ENCODE measurements around the gene DIDO1. TPM values are rescaled to one million over a fixed set of nuclear protein-coding genes. Genes with fewer than 3 reads are reported as not detected.

The DIDO1 gene
- total and polyA plus RNA-seq, 2 of the 4 experiments (the other 2 are of a cell fraction): 21.8 to 28.1 TPM

DNA sequence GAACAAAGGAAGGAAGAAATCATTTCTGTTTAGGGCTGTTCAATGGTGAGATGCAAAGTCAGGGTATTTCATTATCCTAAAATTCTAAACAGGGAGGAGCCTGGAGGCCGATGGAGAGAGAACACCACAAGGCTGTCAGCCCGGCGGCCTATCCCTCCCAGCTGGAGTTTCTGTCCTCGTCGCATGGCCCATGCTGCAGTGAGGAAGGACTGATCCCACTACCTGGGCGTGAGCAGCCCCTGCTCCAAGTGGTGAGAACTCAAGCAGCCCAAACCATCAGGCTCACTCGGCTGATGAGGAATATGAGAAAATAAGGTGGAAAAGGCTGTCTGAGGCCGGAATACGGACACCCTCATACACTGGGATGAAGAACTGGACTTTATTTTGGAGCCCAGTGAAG lies 30.8 kb downstream of the DIDO1 start:
- H3K36me3 ChIP-seq (ENCODE audit: control insufficient read depth, insufficient read depth, low read length): peaks cover 52% of the 10 kb centered on the region
- H3K18ac ChIP-seq (ENCODE audit: low read depth, low read length): no peak overlapping the region
- 80% methylated on average over 2 of the region's 9 CpGs; no CpG with 5 or more reads in 1 of the 2 experiments for WGBS, 2 experiments (ENCODE audit: extremely low coverage in 2 of 2, insufficient read length in 1 of 2)
- H3K79me1 ChIP-seq (ENCODE audit: low read depth in 1 of 2, low read length in 2 of 2): peaks cover 13 to 71% of the 10 kb centered on the region in 2 experiments
- ChIA-PET POLR2A (ENCODE audit: unreplicated experiment) (no interaction called here), CTCF (interaction anchor here (1.3 kb wide), 1 partner anchor 22 kb away, joined by 3 read pairs; no protein-coding TSS in a partner anchor)
- no TSS peak for BruUV-seq (replicated peaks)
- no peak overlapping the region for H3K4me2 ChIP-seq (ENCODE audit: low read depth, low read length)
- H3K14ac ChIP-seq (replicated peaks; ENCODE audit: low read depth, low read length): no peak overlapping the region
- TF ChIP-seq ELK1 (IDR thresholded peaks at IDR 0.05; ENCODE audit: borderline replicate concordance, low read depth, low read length) (no peak), RCOR1 (IDR thresholded peaks at IDR 0.05; ENCODE audit: insufficient replicate concordance, low read length) (no peak), POLR2A (IDR thresholded peaks at IDR 0.05; ENCODE audit: low read depth, low read length) (no peak), FOS (IDR thresholded peaks at IDR 0.05; ENCODE audit: low read depth, low read length) (no peak), BHLHE40 (IDR thresholded peaks at IDR 0.05; ENCODE audit: low read depth, low read length) (no peak), CEBPB (IDR thresholded peaks at IDR 0.05; ENCODE audit: low read depth, low read length) (no peak), CHD1 (IDR thresholded peaks at IDR 0.05; ENCODE audit: low read depth, low read length) (no peak), MAZ (IDR thresholded peaks at IDR 0.05; ENCODE audit: borderline replicate concordance, low read depth, low read length) (no peak), MXI1 (IDR thresholded peaks at IDR 0.05; ENCODE audit: borderline replicate concordance, low read depth, low read length) (no peak), SMC3 (IDR thresholded peaks at IDR 0.05; ENCODE audit: low read depth, low read length) (no peak), NFE2L2 (IDR thresholded peaks at IDR 0.05; ENCODE audit: low read depth, low read length) (no peak), RAD21 (IDR thresholded peaks at IDR 0.05; ENCODE audit: low read length) (no peak), MAFK (IDR thresholded peaks at IDR 0.05; ENCODE audit: low read depth, low read length) (no peak), RFX5 (IDR thresholded peaks at IDR 0.05; ENCODE audit: low read depth, low read length) (no peak)
- TF ChIP-seq, protein P1, sequence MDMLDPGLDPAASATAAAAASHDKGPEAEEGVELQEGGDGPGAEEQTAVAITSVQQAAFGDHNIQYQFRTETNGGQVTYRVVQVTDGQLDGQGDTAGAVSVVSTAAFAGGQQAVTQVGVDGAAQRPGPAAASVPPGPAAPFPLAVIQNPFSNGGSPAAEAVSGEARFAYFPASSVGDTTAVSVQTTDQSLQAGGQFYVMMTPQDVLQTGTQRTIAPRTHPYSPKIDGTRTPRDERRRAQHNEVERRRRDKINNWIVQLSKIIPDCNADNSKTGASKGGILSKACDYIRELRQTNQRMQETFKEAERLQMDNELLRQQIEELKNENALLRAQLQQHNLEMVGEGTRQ (IDR thresholded peaks at IDR 0.05; ENCODE audit: low read depth, low read length): no peak
- TF ChIP-seq, protein P2, sequence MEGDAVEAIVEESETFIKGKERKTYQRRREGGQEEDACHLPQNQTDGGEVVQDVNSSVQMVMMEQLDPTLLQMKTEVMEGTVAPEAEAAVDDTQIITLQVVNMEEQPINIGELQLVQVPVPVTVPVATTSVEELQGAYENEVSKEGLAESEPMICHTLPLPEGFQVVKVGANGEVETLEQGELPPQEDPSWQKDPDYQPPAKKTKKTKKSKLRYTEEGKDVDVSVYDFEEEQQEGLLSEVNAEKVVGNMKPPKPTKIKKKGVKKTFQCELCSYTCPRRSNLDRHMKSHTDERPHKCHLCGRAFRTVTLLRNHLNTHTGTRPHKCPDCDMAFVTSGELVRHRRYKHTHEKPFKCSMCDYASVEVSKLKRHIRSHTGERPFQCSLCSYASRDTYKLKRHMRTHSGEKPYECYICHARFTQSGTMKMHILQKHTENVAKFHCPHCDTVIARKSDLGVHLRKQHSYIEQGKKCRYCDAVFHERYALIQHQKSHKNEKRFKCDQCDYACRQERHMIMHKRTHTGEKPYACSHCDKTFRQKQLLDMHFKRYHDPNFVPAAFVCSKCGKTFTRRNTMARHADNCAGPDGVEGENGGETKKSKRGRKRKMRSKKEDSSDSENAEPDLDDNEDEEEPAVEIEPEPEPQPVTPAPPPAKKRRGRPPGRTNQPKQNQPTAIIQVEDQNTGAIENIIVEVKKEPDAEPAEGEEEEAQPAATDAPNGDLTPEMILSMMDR (conservative IDR thresholded peaks at IDR 0.05; ENCODE audit: low read depth, low read length): no peak
- no peak overlapping the region for H2AK9ac ChIP-seq (replicated peaks; ENCODE audit: low read depth, low read length, poor library complexity)
- no peak overlapping the region for H4K5ac ChIP-seq (ENCODE audit: low read depth, low read length)
- H4K91ac ChIP-seq (ENCODE audit: insufficient read depth, low read depth, low read length): no peak overlapping the region
- H4K20me1 ChIP-seq (ENCODE audit: insufficient read depth, low read length): peaks cover 11% of the 10 kb centered on the region
- DNase-seq (no peak), ATAC-seq (ENCODE audit: low read depth) (no peak)
- no peak overlapping the region for H3K56ac ChIP-seq (ENCODE audit: extremely low read depth, insufficient read depth, low read length)
- in situ Hi-C loops (cut with MboI; ENCODE audit: low sequenced_read_pairs): no loop called here
- no peak overlapping the region for H3K27ac ChIP-seq (ENCODE audit: insufficient read depth, low read length)
- no peak overlapping the region for H2AFZ ChIP-seq (replicated peaks; ENCODE audit: low read length, poor library complexity)
- no peak overlapping the region for H2AK5ac ChIP-seq (ENCODE audit: low read depth, low read length)
- no peaks in the 10 kb centered on the region for H3K27me3 ChIP-seq (ENCODE audit: control insufficient read depth, insufficient read depth, low read length)
- H3K4me1 ChIP-seq (ENCODE audit: control insufficient read depth, insufficient read depth, low read length): peaks cover 5% of the 10 kb centered on the region
- H3K9me3 ChIP-seq (ENCODE audit: control insufficient read depth, insufficient read depth, low read length): no peaks in the 10 kb centered on the region
- intact Hi-C loops (cut with micrococcal nuclease): no loop called here
- H4K8ac ChIP-seq (ENCODE audit: low read depth in 2 of 2, low read length in 2 of 2): no peak overlapping the region
- peaks cover under 1% of the 10 kb centered on the region; the same call in 1 of the 2 replicates for H3K9me1 ChIP-seq (ENCODE audit: insufficient read depth, low read length)
- H2BK15ac ChIP-seq (ENCODE audit: low read depth, low read length): no peak overlapping the region
- H3K23ac ChIP-seq (ENCODE audit: low read depth, low read length): no peak overlapping the region
- no peak overlapping the region for H2BK5ac ChIP-seq (ENCODE audit: low read depth, low read length, poor library complexity, severe bottlenecking)
- dilution Hi-C loops (cut with HindIII; ENCODE audit: low sequenced_read_pairs, unreplicated experiment): no loop called here
- no peak overlapping the region for H3K4me3 ChIP-seq (ENCODE audit: insufficient read depth, low read depth, low read length)
- no peak overlapping the region for H3K9ac ChIP-seq (ENCODE audit: low read depth, low read length)
- H3K4ac ChIP-seq (ENCODE audit: low read depth, low read length): no peak overlapping the region
- no peak overlapping the region for H2BK120ac ChIP-seq (ENCODE audit: low read depth, low read length)
- no peak overlapping the region for H2BK20ac ChIP-seq (ENCODE audit: low read depth, low read length)

Measured in IMR-90 (cell line).